T-helper 1 cell treated with Interleukin-12 subunit alpha and Interleukin-12 subunit beta and Interleukin-4 antibody, amounts not matched to agents 30 ng/mL and 1 ng/mL, for 36 hours (primary cell): ENCODE results near the gene CTBP2. TPM values are rescaled to one million over a fixed set of nuclear protein-coding genes. Genes with fewer than 3 reads are reported as not detected.

ENCODE experiments used
- intact Hi-C: fragments of 100-400 bp; cut with micrococcal nuclease; formaldehyde crosslinking; loops from one replicate; pipeline ENCODE4 v1.15.1; 2024
- total RNA-seq: library from RNA; stranded (reverse); gene quantifications from 2 replicates; pipeline ENCODE4 v1.2.3, GENCODE V29; 2022

Gene CTBP2
- total RNA-seq, 1 donor from 2014 or later = 0.39 TPM

- intact Hi-C loops = no loop called here
Measured at GRCh38 chr10:125125951-125126735, 34.2 kb downstream of the CTBP2 start.

GRCh38 chr10:125124907-125125306, 35.5 kb downstream of the CTBP2 start:
- intact Hi-C loops = no loop called here

GRCh38 chr10:125124115-125124487, 36.3 kb downstream of the CTBP2 start:
- intact Hi-C loops = no loop called here

GRCh38 chr10:125123476-125124114, 36.8 kb downstream of the CTBP2 start:
- intact Hi-C loops = no loop called here

- intact Hi-C loops = no loop called here
Measured at GRCh38 chr10:125122566-125122965, 37.8 kb downstream of the CTBP2 start.

GRCh38 chr10:125121003-125121402, 39.4 kb downstream of the CTBP2 start:
- intact Hi-C loops = no loop called here

GRCh38 chr10:125120053-125120710, 40.2 kb downstream of the CTBP2 start:
- intact Hi-C loops = no loop called here

- intact Hi-C loops = no loop called here
Measured at GRCh38 chr10:125118701-125119100, 41.7 kb downstream of the CTBP2 start.

GRCh38 chr10:125118011-125118611, 42.3 kb downstream of the CTBP2 start:
- intact Hi-C loops = no loop called here

- intact Hi-C loops = no loop called here
Measured at GRCh38 chr10:125116652-125117310, 43.6 kb downstream of the CTBP2 start.

GRCh38 chr10:125116041-125116649, 44.2 kb downstream of the CTBP2 start:
- intact Hi-C loops = no loop called here

GRCh38 chr10:125115409-125115808, 45.0 kb downstream of the CTBP2 start:
- intact Hi-C loops = no loop called here

- intact Hi-C loops = no loop called here
Measured at GRCh38 chr10:125114761-125115391, 45.5 kb downstream of the CTBP2 start.

GRCh38 chr10:125113691-125114371, 46.5 kb downstream of the CTBP2 start:
- intact Hi-C loops = no loop called here

GRCh38 chr10:125112697-125113494, 47.5 kb downstream of the CTBP2 start:
- intact Hi-C loops = no loop called here

- intact Hi-C loops = no loop called here
Measured at GRCh38 chr10:125111118-125111727, 49.1 kb downstream of the CTBP2 start.

- intact Hi-C loops = no loop called here
Measured at GRCh38 chr10:125107965-125108580, 52.3 kb downstream of the CTBP2 start.
